AG08395 (cell line): ENCODE measurements around the gene MRC2.

Experiments used
- DNase-seq: peaks from one replicate; pipeline ENCODE4 v3.0.0; 2012; ENCODE audit warnings: mixed read lengths, low spot score

Gene MRC2

DNA sequence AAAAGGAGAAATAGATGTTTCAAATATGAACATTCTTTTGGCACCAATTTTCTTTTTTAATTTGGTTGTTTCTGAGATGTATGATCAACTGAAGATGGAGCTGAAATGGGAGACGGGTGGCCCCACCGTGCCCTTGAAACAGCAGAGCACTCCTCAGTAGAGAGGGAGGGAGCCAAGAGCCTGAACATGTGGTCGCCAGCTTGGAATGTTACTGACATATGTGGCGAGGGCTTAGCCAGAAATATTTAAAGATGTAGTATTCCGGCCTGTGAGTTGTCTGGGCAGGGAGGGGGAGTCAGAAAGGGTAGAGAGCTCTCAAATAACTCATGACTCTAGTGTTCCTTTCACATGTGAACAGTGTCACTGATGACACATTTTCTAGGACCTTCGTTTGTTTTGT lies 13.3 kb upstream of the MRC2 start:
- peak; percentile 74 for DNase-seq

DNA sequence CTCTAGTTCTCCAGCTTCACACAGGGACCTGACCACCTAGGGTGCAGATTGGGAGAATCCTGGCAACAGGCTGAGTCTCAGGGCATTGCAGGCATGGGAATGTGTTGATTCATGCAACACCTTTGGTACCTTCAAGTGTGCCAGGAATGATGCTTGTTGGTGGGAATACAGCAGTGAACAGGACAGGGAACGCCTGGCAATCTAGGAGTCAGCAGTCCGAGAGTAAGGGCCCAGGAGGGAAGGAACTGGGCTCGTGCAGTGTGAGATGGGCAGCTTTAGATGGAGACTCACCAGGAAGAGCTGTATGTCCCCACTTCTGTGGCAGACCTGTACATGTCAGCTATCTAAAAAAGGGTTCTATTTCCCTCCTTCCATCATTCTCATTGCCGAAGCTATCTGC lies 12.0 kb upstream of the MRC2 start:
- DNase-seq: no peak

DNA sequence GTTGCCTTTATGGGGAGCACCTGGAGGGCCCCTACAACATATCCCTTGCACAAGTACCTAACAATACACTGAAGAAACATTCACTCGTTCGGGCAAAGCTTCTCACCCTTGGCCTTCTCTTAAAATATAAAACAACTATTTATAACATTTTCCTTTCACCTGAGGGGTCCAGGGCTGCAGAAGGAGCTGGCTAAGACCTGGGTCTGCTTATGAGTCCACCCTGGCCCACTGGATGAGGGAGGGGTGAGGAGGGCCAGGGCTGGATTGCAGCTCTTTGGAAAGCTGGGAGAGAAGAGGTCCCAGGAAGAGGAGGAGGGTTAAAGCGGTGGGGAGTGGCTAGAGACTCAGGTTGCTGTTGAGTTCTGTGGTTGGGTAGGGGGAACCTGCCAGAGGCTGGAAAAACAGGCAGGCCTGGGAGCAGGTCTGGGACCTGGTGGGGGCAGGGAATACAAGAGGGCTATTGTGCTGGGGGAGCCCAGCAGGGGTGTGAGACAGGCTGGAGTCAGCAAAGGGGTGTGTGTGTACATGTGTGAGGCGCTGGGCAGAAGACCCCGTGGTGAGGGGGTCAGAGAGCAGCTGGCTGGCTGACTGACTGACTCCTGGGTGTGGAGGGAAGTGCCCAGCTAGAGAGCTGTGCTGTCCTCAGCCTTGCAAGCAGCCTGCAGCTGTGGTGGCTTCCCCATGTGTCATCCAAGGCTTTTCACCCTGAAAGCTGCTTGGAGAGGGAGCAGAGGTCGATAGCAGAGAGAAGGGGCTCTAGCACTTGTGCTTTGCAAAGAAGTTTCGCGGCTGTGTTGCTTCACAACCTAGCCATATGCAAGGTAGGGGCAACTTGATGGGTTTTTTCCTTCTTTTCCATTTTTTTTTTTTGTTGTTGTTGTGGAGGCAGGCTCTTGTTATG lies 10.2 kb upstream of the MRC2 start:
- DNase-seq: no peak

DNA sequence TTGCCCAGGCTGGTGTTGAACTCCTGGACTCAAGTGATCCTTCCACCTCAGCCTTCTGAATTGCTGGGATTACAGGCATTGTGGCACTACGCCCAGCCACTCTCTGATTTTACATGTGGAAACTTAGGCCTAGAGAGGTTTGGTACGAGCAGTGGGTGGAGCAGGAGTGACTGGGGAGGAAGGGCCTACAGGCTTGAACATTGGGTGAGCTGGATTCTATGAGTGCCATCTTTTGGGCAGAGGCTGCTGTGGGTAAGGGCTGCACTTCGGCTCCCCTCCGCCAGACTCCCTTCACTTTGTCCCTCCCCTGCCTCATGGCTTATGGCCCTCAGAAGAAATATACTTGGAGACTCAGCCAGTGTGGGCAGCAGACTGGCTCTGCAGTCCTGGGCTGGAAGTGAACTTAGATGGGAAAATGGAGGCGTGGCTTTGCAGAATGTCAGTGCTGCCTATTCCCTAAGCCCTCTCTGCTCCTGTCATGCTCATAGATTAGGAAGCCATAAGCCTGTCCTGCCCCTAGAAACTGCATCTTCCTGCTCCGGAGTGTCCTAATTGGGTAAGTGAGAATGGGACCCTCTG lies 9.5 kb upstream of the MRC2 start:
- DNase-seq: no peak

DNA sequence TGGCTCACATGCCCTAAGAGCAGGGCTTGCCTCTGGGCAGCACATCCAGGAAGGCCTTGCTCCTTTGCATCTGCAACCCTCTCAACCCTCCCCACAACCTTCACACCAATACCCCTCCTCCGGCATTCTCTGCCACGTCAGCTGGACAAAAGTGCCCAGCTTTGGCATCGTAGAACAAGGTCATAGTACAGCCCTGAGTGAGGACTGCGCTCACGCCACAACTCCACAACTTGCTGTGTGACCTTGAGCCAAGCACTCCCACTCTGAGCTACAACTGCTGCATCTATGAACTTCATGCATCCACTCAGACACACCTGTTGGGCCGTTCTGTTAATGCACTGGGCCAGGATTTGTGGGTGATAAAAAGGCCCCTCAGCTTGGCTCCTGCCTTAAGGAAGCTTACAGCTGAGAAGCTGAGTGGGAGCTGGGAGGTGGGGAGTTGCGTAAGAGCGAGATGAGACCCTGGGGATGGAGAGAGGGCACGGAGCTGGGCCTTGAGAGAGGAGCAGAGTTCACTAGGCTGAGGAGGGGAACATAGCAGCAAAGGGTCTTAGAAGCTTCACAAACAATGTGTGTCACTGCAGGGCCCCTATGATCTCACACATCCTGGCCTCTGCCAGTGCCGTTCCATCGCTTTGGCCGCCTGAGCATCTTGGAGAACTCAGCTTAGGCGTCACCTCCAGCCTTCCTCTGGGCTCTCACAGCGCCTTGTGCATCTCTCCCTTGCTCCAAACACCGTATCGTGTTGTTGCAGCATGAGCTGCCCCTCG lies 8.6 kb upstream of the MRC2 start:
- DNase-seq: no peak

DNA sequence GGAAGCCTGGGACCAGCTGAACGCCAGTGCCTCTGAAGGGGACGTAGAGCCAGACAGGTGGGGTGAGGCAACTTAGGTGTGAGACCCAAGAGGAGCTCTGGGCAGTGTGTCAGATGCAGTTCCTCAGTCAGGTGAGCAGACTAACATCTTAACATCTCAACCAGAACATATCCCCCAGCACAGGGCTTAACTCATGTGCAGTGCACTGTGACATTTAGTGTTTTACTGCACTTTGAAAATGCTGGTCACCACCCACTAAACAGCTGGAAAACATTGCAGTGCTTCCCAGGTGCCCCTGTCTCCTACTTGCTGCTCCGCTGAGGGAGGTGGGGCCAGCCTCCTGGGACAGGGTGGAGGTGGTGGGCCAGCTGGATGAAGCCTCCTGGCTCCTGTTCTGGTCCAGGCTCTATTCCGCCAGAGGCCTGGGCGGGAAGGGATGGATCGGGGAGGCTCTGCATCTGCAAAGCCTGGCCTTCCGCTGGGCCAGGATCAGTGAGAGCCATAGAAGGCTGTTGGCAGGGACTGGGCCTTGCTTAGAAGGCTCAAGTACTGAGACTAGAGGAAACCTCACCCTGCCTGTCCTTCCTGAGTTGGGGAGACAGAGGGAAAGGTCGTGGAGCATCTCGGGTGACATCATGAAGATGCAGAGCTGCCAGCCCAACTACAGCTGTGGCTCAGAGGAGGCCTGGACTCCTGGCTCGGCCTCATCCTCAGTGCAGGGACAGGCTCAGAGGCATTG lies 7.9 kb upstream of the MRC2 start:
- no peak for DNase-seq

DNA sequence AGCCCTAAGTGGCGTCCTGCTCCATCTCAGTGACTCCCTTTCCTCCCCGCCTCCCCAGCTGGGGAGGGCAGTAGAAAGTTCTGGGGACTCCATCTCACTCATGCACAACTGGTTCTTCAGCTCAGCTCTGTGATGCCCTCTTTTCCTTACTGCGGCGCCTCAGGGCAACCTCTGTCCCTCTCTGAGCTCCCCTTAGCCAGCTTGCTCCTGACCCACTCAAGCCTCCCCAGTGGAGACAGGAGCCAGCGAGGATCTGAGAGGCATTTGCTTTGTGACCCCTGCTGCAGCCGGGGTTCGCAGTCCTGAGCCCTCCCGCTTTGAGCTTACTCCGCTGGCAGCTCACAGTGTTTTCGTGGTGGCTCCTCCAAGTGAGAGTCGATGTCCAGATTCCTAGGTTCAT lies 6.2 kb upstream of the MRC2 start:
- DNase-seq: no peak

DNA sequence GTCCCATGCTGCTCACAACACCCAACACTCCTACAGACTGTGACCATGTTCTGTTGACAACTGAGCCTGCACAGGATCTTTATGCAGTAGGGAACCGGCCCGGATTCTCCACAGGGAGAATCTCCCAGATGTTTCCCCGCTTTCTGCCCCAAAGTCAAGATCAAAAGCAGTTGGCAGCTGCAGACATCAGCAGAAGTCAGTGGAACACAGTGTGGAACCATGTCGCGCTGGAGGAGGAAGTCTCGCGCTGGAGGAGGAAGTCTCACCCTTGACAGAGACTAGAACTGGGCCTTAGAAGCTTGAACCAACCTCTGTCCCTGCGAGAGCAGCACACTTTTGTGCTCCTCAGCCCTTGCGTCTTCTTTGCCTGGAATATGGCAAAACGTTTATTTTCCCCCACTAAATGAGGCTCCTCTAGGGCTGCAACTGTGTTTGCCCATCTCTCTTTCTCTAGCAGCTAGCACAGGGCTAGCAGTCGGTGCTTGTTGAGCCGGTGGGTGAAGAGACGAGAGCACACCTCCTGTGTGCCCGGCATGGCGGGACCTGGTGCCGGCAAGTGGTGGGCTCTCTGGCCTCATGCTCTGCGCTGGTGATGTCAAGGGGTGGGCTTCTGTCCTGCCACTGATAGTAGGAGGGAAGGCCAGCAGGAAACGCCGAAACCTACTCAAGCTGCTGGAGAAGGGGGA lies 2.1 kb upstream of the MRC2 start:
- DNase-seq: no peak

DNA sequence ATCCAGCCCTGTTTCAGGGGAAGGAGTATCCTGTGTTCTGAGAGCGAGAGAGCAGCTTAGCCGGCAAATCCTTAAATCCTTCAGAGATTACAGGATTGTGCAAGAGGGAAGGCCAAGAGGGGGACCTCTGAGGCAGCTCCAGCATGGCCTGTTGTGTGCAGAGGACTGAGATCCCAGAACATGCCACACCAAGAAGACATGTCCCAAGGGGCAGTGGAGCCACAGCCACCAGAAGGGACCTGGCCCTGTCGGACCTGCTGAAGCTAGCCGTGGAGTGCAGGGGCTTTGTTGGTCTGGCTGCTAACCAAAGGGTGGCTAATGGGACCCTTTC lies 1.6 kb upstream of the MRC2 start:
- no peak for DNase-seq

DNA sequence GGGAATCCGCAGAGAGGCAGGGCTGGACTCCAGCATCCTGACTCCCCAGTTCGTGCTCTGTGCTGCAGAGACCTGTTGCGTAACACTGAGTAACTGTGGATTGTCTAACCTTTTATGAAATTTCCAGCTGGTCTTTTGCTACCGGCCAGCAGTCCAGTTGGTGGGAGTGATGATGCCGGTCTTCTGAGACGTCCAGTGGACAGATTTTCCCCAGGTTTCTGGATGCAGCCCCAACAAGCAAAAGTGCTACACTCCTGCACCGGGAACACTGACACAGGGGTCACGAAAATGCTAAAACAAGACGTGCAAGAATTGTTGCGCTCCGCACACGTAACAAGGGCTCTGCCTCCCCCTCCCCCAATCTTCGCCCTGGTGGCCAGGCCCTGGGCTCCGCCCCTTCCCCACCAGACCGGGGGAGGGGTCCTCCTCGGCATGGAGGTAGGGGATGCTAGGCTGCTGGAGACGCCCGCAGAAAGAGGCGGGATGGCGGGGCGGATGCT lies 701 bp upstream of the MRC2 start:
- DNase-seq: peak; percentile 82

DNA sequence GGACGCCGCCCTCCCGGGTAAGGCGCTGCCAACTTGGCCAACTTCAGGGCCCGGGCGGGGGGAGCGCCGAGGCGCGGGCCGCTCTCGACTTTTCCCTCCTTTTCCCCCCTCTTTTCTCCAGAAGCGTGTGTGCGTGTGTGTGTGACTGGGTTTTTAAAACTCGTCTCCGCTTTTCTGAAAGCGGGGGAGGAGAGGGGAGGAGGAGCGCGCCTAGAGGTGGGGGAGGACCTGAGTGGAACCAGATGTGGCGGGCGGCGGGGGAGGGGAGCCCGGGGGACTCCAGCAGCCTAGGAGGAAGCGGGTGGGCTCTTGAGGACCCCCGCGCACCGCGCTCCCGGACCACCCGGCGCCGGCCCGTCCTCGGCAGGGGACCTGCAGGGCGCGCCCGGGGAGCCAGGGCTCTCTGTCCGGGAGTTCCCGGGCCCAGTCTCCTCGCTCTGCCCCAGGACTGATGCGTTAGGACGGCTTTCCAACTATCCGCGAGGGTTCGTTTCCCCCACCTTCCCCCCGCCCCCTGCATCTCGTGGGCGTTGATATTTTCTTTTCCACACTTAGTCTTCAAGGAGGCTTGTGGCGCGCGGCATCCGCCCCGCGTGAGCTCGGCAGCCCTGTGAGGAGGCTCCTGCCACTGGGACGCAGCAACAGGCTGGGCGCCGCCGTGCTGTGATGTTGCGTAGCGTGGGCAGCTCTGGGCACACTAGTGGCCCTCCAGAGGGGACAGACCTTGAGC lies 599 bp downstream of the MRC2 start:
- DNase-seq: peak; percentile 70

DNA sequence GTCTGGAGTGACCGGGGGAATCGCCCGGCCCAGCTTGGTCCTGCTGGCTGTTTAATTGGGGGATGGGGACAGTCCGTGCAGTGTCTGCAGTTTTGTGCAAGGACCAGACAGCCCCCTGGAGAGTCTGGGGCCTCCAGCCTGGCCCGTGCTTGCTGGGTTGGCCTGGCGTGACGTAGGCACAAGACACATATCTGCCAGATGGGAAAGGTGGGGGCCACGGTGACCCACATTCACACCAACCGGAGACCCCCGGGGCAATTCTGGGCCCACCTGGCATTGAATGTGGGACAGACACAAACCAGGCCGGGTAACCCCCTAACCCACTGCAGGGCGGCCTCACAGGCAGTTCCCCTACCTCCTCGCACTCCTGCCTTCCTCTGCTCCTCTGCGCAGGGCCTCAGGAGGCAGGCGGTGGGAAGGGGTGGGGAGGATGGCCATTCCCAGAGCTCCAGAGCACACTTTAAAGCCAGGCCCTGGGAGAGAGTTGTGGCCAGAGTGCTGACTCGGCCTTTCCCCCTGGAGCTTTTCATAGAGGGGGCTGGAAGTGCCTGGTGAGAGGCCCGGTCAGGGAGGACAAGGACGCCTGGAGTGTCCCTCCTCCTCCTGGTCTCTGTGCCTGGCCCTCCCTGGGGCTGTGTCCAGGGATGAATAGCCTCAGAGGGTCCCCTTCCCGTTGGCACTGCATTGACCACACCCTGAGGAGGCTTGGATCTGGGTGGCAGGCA lies 1.5 kb downstream of the MRC2 start:
- peak; percentile 37 for DNase-seq

DNA sequence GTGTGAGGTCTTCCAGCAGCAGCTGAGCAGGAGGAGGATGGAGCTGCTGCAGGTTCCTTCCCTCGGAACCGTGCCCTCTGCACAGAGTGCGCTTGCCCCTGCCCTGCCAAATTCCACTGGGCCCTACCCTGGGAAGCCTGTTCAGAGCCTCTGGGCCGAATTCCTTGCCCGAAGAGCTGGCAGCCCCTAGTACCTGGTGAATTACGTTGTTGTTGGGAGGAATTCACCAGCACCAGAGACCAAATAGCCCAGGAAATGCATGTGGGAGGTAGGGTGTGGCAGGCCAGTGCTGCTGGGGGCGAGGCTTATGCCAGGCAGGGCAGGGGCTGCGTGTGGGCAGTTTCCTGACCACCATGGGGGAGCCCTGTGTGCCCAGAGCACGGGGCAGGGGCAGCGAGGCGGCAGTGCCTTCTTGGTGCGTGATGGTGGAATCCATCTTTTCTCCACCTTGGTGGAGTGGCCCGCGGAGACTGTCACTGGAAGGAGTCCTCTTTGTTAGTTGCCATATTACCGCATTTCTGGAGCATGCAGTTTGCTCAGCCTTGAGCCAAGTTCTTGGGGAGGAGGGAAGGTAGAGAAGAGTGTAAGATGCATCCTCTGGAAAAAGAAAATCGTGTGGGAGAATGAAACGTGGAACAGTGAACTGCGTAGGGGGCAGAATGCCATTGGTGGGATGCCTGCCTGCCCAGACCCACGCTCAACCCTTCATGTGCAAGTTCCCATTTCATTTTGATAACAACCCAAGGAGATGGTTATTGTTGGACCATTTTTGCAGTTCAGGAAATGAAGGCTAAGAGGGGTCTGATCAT lies 2.3 kb downstream of the MRC2 start:
- DNase-seq: no peak

DNA sequence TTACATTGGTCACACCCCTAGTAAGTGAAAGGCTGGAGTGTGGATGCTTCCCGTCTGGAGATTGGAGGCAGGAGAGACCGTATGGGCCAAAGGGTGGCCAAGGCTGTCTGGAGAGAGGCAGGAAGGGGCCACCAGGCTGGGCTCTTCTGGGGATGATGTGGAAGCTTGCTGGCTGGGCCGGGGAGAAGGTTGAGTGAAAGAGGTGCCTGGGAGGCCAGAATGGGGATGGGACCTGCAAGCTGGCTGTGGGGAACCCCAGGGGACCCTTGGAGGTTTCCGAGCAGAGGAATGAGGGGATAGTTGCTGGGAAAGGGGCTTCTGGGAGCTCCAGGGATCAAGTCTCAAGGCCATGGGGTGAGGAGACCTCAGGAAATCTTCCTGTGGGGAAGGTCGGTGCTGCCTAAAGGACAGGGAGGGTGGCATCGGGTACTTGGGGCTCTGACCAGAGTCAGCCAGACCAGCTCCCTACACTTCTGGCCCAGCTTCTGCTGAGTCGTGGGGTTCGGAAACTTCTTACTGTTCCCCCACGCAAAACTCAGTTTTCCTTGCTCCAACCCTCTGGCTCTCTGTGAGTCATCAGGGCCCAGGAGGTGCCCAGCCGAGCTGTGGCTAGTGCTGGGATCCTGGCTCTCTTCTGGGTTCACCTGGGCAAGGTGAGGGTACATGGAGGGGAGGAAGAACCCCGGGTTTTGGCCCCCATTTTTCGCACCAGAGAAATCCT lies 3.1 kb downstream of the MRC2 start:
- no peak for DNase-seq

DNA sequence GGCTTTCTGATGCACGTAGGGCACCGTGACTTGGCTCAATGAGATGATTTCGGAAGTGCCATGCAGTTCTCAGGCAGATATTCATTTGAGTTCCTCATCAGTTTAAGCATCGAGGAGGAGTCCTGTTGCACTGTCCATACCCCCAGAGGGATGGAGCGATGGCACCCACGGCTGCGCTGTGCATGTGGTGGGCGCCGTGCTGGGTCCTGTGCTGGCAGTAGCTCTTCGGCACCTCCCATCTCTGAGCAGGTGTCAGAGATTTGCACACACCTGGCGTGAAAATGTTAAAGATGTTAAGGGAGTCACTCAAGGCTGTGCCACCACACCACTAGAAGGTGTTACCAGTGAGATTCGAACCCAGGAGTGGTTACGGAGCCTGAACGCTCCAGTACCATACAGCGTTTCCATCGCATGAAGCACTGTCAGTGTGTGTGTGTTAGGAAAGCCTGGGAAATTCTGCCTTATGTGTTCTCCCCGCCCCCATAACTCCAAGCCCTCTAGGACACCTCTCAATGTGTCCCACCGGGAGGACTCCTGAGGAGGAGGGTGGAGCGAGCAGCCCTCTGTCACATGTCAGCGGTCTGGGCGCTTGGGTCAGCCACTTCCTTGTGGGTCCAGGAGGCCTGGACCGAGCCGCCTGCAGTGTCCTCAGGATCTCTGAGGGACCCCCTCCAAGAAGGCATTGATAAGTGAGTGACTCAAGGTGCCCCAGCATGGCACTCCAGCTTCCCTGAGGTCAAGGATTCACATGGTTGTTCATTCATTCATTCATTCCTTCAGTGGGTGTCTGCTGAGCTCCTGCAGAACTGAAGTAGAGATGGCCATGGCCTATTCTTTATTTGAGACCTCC lies 3.8 kb downstream of the MRC2 start:
- no peak for DNase-seq

DNA sequence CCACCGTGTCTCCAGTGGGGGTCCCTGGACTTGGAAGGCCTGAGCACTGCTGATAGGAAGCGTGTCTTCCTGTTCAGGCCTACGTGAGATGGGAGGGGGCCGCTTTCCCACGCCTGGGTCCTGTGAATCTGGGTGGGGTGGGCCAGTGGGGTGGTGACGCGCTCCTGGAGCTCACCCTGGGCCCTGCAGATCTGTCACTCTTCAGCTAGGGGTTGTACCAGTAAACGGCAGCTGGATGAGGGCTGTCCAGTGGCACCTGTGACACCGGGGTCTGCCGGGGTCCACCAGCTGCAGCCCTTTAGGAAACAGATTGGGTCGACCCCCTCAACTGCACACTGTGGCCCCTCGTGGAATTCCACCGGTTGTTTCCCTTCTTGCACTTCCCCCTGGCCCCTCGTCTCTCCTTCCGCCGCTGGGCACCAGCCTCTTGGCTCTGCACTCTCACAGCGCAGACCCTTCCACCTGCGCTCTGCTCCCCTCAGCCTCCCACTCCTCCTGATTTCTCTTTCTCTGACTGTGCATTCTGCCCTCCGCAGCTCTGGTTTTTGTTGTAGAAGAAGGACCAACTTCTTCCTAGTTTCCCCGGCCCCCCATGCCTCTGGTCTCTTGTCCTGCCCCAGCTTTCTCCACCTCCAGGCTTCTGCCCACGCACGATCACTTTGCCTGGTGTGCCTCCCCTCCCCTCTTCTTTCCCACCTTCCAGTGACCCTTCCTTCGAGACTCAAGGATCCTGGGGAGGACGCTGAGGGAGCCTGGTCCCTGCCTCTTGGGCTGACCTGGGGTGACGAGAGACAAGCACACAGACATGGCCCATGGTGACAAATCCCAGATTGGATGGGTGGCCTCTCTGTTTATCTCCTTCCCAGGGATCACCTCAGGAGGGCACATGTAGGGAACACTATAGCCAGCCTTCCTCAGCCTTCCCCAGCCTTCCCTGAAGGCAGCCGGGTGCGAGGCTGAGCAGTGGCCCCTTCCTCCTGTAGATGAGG lies 4.8 kb downstream of the MRC2 start:
- DNase-seq: no peak

DNA sequence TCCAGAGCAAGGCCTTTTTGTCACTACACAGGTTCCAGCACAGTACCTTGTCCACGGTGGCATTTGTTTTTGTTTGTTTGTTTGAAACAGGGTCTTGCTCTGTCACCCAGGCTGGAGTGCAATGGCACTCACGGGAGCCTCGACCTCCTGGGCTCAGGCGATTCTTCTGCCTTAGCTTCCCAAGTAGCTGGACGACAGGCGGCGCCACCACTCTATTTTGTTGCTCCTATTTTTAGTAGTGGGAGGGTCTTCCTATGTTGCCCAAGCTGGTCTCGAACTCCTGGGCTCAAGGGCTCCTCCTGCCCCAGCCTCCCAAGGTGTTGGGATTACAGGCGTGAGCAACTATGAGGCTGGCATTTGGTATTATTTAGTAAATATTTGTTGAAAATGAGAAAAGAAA lies 10.3 kb downstream of the MRC2 start:
- no peak for DNase-seq
